Erythroblast (primary cell): ENCODE results near the gene TPSB2.

Source experiments
- GATA1 ChIP-seq: IDR thresholded peaks from 2 replicates; pipeline ENCODE4 v1.6.1; 2011; ENCODE audit warnings: low read depth, mild to moderate bottlenecking, control low read depth, low read length, moderate library complexity
- POLR2A ChIP-seq: IDR thresholded peaks from 2 replicates; pipeline ENCODE4 v1.6.1; 2011; ENCODE audit warnings: mild to moderate bottlenecking, low read length

DNA sequence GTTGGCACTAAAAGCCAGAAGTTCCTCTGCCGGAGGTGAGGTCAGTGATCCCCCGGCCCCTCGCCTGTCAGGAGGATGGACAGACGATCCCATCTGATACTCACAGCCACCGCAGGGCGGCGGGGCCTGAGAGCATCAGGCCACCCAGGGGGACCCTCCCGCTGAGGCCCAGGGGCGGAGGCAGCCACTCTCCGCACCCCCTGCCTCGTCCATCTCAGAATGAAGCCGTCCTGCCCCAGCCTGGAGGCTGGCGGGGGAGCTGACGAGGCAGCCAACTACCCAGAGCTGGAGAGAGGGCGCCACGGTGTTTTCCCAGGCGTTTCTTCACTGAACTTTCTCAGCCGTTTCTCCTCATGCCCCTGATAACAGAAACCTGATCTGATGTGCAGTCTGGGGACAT lies 48.5 kb upstream of the TPSB2 start:
- TF ChIP-seq POLR2A, result no peak
- no peak for TF ChIP-seq GATA1
